ENCODE results near the gene BICC1. TPM values are rescaled to one million over a fixed set of nuclear protein-coding genes. Genes with fewer than 3 reads are reported as not detected.

The BICC1 gene
- total RNA-seq, 1 experiment from 2014 or later = 70.2 TPM

- peak overlapping the region; percentile 77 for H3K4me3 Mint-ChIP-seq (ENCODE audit: low read depth, unreplicated experiment)
- peak overlapping the region; percentile 89 for H3K27ac Mint-ChIP-seq (ENCODE audit: unreplicated experiment)
- H3K27me3 Mint-ChIP-seq (ENCODE audit: unreplicated experiment) = no peaks in the 10 kb centered on the region
Measured at GRCh38 chr10:58517491-58518355, 5.1 kb downstream of the BICC1 start.

GRCh38 chr10:58518775-58519174 is 6.1 kb downstream of the BICC1 start:
- Mint-ChIP-seq H3K36me3 (ENCODE audit: insufficient read depth, unreplicated experiment) (peaks cover 60% of the 10 kb centered on the region), H3K9me3 (ENCODE audit: low read depth, unreplicated experiment) (peaks cover 5% of the 10 kb centered on the region), H3K4me1 (ENCODE audit: low read depth, unreplicated experiment) (peaks cover 60% of the 10 kb centered on the region), H3K27me3 (ENCODE audit: unreplicated experiment) (no peaks in the 10 kb centered on the region), H3K27ac (ENCODE audit: unreplicated experiment) (peak overlapping the region; percentile 89), H3K4me3 (ENCODE audit: low read depth, unreplicated experiment) (peak overlapping the region; percentile 77)
- intact Hi-C loops (cut with micrococcal nuclease; ENCODE audit: unreplicated experiment) = loop anchor here (2.0 to 10.0 kb wide), 5 partner anchors 36 to 656 kb away; partner anchors contain the start of gene PHYHIPL
- no TSS peak for BruUV-seq (replicated peaks)
- DNase-seq = peak; percentile 63
- CTCF ChIA-PET = interaction anchor here (0.6 to 2.2 kb wide), 10 partner anchors 9 to 242 kb away, joined by 3 to 19 read pairs (median 4); no protein-coding TSS in a partner anchor
- no peak for TF ChIP-seq CTCF (IDR thresholded peaks at IDR 0.05; ENCODE audit: unreplicated experiment)

More at GRCh38 chr10:58517491-58518355, 5.1 kb downstream of the BICC1 start:
- intact Hi-C loops (cut with micrococcal nuclease; ENCODE audit: unreplicated experiment) = loop anchor here (2.0 to 10.0 kb wide), 6 partner anchors 37 to 657 kb away; partner anchors contain the start of gene PHYHIPL
- peaks cover 67% of the 10 kb centered on the region for H3K36me3 Mint-ChIP-seq (ENCODE audit: insufficient read depth, unreplicated experiment)
- H3K4me1 Mint-ChIP-seq (ENCODE audit: low read depth, unreplicated experiment) = peaks cover 58% of the 10 kb centered on the region
- no TSS peak for BruUV-seq (replicated peaks)
- DNase-seq = no peak
- no peak for TF ChIP-seq CTCF (IDR thresholded peaks at IDR 0.05; ENCODE audit: unreplicated experiment)
- peaks cover 5% of the 10 kb centered on the region for H3K9me3 Mint-ChIP-seq (ENCODE audit: low read depth, unreplicated experiment)
- CTCF ChIA-PET = interaction anchor here (0.7 to 2.2 kb wide), 5 partner anchors 10 to 105 kb away, joined by 3 to 19 read pairs (median 7); no protein-coding TSS in a partner anchor

- DNase-seq = no peak
- Mint-ChIP-seq H3K36me3 (ENCODE audit: insufficient read depth, unreplicated experiment) (peaks cover 14% of the 10 kb centered on the region), H3K4me1 (ENCODE audit: low read depth, unreplicated experiment) (peaks cover 53% of the 10 kb centered on the region), H3K27me3 (ENCODE audit: unreplicated experiment) (no peaks in the 10 kb centered on the region), H3K9me3 (ENCODE audit: low read depth, unreplicated experiment) (peaks cover 8% of the 10 kb centered on the region), H3K4me3 (ENCODE audit: low read depth, unreplicated experiment) (peak overlapping the region; percentile 28), H3K27ac (ENCODE audit: unreplicated experiment) (peak overlapping the region; percentile 50)
- no peak for TF ChIP-seq CTCF (IDR thresholded peaks at IDR 0.05; ENCODE audit: unreplicated experiment)
- intact Hi-C loops (cut with micrococcal nuclease; ENCODE audit: unreplicated experiment) = no loop called here
- CTCF ChIA-PET = interaction anchor here (0.6 to 3.2 kb wide), 12 partner anchors 10 to 1671 kb away, joined by 3 to 52 read pairs (median 5); partner anchors contain the start of gene BICC1
- BruUV-seq (replicated peaks) = no TSS peak
Measured at GRCh38 chr10:58529077-58529728, 16.5 kb downstream of the BICC1 start.

- Mint-ChIP-seq H3K27ac (ENCODE audit: unreplicated experiment) (peak overlapping the region; percentile 66), H3K4me3 (ENCODE audit: low read depth, unreplicated experiment) (peak overlapping the region; percentile 50), H3K9me3 (ENCODE audit: low read depth, unreplicated experiment) (peaks cover 12% of the 10 kb centered on the region), H3K36me3 (ENCODE audit: insufficient read depth, unreplicated experiment) (peaks cover 18% of the 10 kb centered on the region), H3K4me1 (ENCODE audit: low read depth, unreplicated experiment) (peaks cover 53% of the 10 kb centered on the region), H3K27me3 (ENCODE audit: unreplicated experiment) (no peaks in the 10 kb centered on the region)
- CTCF ChIA-PET = interaction anchor here (0.6 to 3.2 kb wide), 22 partner anchors 11 to 421 kb away, joined by 3 to 52 read pairs (median 5); partner anchors contain the start of gene BICC1
- peak; percentile 90 for DNase-seq
- TF ChIP-seq CTCF (IDR thresholded peaks at IDR 0.05; ENCODE audit: unreplicated experiment) = peak; percentile 91
- intact Hi-C loops (cut with micrococcal nuclease; ENCODE audit: unreplicated experiment) = loop anchor here (1.0 to 10.0 kb wide), 6 partner anchors 26 to 404 kb away; no protein-coding TSS in a partner anchor
- no TSS peak for BruUV-seq (replicated peaks)
Measured at GRCh38 chr10:58531084-58531695, 18.5 kb downstream of the BICC1 start.
